ENCODE data around the gene DNAH1.

Gene DNAH1

DNA sequence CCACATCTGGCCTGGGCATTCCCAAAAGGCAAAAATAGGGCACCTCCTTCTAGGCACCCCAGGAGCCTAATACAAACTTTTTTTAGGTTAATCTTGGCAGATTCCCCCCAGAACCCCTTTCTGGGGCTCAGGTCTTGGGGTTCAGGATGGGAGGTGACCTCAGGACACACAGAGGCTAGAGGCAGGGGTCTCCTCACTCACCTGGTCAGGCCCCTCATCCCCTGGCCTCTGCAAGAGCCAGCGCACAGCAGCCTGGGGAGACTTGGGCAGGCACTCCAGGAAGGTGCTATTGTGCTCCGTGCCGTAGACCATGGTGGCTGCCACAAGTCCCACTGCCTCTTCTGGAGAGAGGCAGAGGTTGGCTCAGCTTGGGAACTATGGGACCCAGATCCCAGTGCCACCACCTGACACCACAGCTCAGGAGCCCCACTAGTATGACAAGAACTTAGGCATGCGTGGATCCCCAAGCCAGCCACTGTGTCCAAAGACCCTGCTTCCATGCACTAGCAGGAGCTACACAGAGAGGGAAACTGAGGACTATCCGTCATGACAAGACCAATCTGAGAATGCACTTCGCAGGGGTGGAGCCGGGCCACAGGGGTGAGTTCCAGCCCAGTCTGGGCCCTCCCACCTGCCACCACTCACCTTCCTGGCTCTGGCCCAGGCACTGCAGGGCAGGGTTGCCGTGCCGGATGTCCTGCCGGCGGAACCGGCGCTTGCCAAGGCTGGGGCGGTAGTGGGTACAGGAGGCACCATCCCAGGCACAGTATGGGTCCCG, 121.4 kb downstream of the DNAH1 start:
- DNase-seq = peak; percentile 51

GRCh38 chr3:52438104-52438376, 121.9 kb downstream of the DNAH1 start:
- DNase-seq = no peak

DNA sequence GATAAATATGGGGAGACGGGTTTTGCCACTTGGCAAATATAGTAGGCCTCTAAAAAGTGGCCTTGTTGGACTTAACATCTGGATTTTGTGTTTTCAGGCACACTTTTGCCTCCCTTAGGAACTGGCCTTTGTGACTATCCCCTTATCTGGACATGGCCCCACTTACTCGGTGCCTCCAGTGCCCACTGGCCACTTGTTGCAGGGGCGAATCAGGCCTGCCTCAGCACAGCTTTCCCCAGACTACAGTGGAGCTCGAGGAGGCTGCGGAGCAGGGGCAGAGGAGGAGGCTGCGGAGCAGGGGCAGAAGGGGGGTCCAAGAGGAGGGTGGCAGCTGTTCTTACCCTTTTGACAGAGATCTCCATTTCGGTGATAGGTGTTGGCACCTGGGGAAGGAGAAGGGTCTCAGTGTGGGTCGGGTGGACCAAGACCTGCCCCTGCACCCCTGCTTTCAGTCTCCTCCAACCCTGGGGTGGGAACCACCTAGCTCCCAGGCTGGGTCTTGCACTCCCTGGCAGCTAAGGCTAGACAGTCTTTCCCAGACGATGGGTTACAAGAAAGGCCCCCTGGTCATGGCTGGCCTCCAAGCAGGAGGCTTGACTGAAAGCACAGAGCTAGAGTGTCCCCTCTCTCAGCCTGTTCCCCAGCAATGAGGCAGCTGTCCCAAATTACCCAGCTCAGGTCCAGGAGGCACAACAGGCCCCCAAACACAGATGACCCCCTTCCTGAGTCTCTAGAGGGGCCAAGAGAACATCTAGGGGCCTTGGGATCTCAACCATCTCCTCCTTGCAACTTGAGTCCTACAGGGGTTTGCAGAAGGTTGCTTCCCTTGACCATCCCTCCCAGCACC, 122.7 kb downstream of the DNAH1 start:
- DNase-seq = peak; percentile 45

DNA sequence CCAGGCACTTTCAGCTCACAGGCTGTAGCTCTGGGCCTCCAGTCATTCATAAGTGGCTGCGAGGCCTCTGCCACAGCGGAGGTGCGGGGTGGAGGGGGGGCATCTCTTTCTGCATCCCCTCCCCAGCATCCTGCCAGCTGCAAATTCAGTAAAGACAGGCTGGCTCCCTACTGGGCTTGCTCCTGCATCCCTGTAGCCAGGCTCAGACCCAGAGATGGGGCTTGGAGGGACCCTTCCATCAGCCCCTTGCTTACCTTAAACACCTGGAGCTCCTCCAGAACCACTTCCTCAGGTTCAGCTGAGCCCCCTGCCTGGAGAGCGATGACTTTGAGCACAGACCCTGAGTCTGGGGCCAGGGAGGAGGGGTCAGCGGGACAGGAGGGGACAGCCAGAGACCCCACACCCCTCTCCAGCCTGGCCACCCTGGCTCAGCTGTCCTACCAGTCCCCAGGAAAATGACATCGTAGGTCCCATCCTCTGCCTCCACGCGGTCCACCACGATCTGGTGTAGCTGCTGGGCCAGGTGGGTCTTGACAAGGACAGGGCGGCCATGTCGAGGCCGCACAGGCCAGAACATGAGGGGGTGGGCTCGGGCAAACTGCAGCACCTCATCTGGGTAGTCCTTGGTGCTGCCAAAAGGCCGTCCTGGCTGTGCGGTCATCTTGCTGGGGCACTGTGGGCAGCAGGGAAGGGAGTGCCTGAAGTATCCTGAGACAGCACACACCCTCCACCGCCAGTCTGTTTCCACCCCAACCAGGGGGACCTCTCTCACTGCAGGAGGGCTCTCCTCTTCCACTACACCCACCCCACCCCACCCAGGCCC, 123.5 kb downstream of the DNAH1 start:
- peak; percentile 49 for DNase-seq

DNA sequence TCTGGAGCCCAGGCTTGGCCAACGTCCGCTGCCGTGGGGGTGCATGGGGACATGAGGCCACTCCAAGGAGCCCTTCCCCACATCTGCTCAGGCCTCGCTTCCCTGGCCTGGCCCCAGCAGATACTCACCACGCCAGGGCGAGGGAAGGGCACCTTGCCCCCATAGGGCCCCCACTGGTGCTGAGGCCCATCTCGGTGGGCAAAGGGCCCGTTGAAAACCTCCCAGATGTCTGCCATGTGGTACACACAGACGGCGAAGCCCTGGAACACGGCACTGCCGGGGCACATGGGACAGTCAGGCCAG, 124.1 kb downstream of the DNAH1 start:
- peak; percentile 50 for DNase-seq

DNA sequence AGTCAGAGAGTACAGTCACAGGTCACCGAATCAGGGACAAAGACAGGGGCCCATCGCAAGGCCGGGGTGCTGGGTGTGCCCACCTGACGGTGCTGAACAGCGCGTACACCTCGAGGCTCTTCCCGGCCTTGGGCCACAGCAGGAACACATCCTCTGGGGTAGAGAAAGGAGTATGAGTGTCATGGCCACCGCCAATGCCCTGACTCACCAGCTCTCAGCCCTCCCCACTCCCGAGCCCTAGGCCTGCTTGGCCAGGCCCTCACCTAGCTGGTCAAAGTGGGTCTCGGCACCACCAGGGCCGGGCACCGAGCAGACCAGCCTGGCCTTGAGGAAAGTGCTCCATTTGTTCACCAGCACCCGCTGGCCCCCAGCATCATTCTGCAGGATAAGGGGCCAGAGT, 124.6 kb downstream of the DNAH1 start:
- DNase-seq = peak; percentile 41

DNA sequence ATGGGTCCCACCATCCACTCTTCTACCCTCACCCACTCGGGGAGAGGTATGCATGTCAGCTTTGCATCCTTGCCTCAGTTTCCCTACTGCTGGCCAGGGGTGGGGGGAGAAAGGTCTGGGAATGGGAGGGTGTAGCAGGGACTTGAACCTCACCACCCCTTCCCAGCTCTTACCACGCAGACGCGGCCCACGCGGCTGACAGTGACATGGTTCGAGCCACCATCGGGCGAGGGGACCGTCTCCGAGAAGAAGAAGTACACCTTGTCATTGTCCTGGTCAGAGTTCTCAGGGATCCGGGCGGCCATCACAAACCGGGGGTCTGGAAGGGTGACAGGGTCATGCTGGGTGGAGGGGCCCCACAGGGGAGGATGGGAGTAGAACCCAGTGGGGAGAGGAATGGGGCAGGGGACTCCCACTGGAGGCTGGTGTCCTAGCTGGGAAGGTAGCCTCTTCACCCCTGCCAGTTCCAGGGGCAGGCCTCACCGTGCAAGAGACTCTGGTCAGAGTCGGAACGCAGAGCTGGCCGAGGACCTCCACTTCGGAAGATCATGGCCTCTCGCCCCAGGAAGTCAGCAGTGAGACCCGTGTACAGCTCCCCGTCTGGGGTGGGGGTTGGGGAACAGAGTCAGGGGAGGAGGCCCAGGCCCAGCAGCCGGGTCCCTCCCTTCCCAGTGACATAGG, 125.1 kb downstream of the DNAH1 start:
- peak; percentile 46 for DNase-seq

- DNase-seq = peak; percentile 50
Observed at GRCh38 chr3:52441772-52442332, 125.7 kb downstream of the DNAH1 start.

GRCh38 chr3:52442409-52443267, 126.5 kb downstream of the DNAH1 start:
- peak; percentile 44 for DNase-seq

GRCh38 chr3:52443268-52443610, 127.1 kb downstream of the DNAH1 start:
- DNase-seq = peak; percentile 43

- peak; percentile 28 for DNase-seq
Observed at GRCh38 chr3:52443791-52444687, 127.9 kb downstream of the DNAH1 start.

DNA sequence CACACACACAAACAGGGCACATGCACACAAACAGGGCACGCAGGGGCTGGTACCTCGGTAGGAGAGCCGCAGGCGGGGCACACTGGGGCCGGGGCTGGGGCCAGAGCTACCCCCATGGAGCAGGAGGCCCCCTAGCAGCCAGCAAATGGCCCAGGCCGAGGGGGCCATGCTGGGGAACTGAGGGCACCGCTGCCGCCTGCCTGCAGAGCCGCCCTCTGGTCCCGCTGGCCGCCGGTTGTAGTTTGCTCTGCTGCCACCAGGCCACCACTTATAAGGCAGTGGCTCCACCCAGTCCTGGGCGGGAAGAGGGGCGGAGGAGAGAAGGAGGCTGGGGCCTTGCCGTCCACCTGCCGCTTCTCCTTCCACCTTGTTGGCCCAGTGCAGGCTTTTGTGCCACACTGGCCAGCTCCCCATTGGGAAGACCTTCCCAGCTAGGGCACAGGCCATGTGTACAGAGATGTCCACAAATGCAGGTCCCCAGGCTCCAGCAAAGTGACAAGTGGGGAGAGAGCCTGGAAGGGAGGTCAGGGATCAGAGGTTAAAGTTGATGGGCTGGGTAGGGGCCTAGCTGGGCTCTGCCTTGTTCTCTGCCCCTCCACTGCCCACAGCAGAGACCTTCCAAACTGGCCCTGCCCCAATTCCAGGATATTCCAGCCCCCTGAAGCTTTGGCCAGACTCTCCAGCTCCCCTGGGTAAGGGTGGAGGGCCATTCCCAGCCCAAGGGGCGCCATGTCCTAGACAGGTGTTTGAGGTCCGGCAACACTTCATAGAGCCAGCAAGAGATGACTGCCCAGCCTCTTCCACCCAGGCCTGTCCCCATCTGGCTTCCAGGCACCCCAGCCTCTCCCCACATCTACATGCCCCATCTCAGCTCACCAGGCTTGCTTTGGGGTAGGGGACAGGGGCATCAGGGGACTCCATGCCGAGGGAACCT, 129.0 kb downstream of the DNAH1 start, which contains the start of gene SEMA3G:
Gene SEMA3G, minus strand, starts transcription at position 244 of the 934 bp plus-strand sequence. Its CDS starts 76 bp downstream, at position 168.
- DNase-seq = peak; percentile 92

DNA sequence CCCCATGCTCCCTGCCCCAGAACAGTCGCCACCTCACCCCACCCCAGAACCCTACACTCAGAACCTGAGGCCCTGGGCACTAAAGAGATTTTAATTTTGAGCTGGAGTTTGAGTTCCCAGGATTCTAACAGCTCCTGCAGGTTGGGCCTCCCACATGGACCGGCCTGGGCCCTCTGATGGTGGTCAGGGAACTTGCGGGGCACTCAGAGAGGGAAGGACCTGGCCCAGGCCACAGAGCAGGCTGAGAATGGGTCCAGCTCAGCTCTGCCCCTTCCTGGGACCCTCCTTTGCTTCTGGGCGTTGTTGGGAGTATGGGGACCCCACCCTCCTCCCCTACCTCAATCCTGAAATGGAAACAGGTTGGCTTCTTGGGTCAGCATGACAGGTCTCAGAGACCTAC, 129.9 kb downstream of the DNAH1 start:
- no peak for DNase-seq

GRCh38 chr3:52446631-52447511, 130.8 kb downstream of the DNAH1 start:
- peak; percentile 80 for DNase-seq

DNA sequence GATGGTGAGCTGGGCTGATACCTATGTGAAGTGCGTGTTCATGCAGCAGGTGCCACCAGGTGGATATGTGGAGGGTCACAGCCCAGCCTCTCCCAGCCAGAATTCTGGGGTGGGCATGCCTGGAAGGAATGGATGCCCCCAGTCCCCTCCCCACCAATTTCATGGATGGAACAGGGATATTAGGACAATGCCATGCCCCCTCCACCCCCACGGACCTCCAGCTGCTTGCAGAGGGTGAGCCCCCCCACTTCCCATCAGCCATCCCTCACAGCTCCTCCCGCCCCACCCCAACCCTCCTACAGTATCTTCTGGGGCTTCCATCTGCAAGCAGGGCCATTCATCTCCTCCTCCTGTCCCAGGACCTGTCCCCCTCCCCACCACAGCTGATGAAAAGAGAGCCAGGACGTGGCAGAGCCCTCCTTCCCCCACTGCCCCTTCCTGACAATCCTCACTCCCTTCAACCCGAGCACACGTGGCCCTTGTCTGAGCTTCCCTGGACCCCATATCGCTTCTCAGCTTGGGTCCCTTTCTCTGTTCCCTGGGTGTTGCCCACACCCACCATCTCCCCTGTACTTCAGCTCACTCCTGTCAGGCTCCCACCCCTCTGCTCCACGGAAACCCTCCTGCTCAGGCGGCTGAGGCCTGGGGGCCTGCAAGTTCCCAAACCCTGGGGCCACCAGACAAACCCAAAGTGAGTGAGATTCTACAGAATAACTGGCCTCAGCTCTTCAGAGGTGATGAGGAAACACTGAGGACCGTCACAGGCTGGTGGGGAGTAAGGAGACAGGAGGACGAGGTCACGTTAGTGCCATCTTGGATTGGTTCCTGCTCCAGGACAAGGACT, 131.6 kb downstream of the DNAH1 start:
- DNase-seq = no peak

Data from islet precursor cell (in vitro differentiated cells).